SK-N-SH (cell line): ENCODE data around the gene C4orf54. TPM values are rescaled to one million over a fixed set of nuclear protein-coding genes. Genes with fewer than 3 reads are reported as not detected.

Source experiments
- CTCF ChIA-PET: fragments of 300-600, 350-600 bp; formaldehyde crosslinking; extraction: SDS; loops from one replicate; lab custom pipeline; 2021; lab: Yijun Ruan, JAX
- POLR2A ChIA-PET: fragments of 350-600 bp; sonication (Branson Sonifier 250); formaldehyde crosslinking; extraction: SDS; loops from one replicate; lab custom pipeline; 2020; ENCODE audit warnings: antibody characterized with exemption, inconsistent platforms; lab: Yijun Ruan, JAX
- DNase-seq: peaks from one replicate; pipeline ENCODE4 v3.0.0; 2012
- H2AFZ ChIP-seq: fragments of 200-600 bp; sonication (generic); 2 replicates; pipeline ENCODE4 v1.8.1; 2016; ENCODE audit warnings: antibody characterized with exemption, mild to moderate bottlenecking, low read depth
- H3F3A ChIP-seq: fragments of 200-600 bp; sonication (generic); replicated peaks from 2 replicates; pipeline ENCODE3; 2016; ENCODE audit warnings: antibody characterized with exemption, mild to moderate bottlenecking; ENCODE audit not compliant: insufficient read depth
- H3K27ac ChIP-seq, 2 experiments: fragments of 200-500 bp in 1 of 2; fragments of 200-600 bp in 1 of 2; sonication (Bioruptor generic) in 1 of 2; sonication (generic), shearing (Covaris generic) in 1 of 2; 2 replicates each; pipeline versions ENCODE4 v1.5.1 to v1.6.1; 2014 to 2016; ENCODE audit warnings: low read depth in 2 of 2, inconsistent platforms in 1 of 2, low read length in 1 of 2, mild to moderate bottlenecking in 1 of 2, mixed read lengths in 1 of 2
- H3K27me3 ChIP-seq: fragments of 200-600 bp; sonication (generic), shearing (Covaris generic); 2 replicates; pipeline ENCODE4 v1.6.1; 2016; ENCODE audit warnings: mixed run types; ENCODE audit not compliant: insufficient read depth
- H3K36me3 ChIP-seq, 2 experiments: fragments of 200-500 bp in 1 of 2; fragments of 200-600 bp in 1 of 2; sonication (Bioruptor generic) in 1 of 2; sonication (generic) in 1 of 2; replicated peaks in 1 of 2; 2 replicates each; pipeline versions ENCODE3 to v1.5.1; 2014 to 2016; ENCODE audit warnings: low read length in 1 of 2, mild to moderate bottlenecking in 1 of 2; ENCODE audit not compliant: insufficient read depth in 2 of 2, control insufficient read depth in 1 of 2
- H3K4me1 ChIP-seq, 2 experiments: fragments of 200-500 bp in 1 of 2; fragments of 200-600 bp in 1 of 2; sonication (Bioruptor generic) in 1 of 2; sonication (generic), shearing (Covaris generic) in 1 of 2; 2 replicates each; pipeline versions ENCODE4 v1.5.1 to v1.6.1; 2014 to 2016; ENCODE audit warnings: low read depth in 1 of 2, low read length in 1 of 2, mixed run types in 1 of 2; ENCODE audit not compliant: insufficient read depth in 2 of 2, control insufficient read depth in 1 of 2
- H3K4me2 ChIP-seq: fragments of 200-600 bp; sonication (generic), shearing (Covaris generic); 2 replicates; pipeline ENCODE4 v1.6.1; 2017; ENCODE audit warnings: mixed run types
- H3K4me3 ChIP-seq, 2 experiments: fragments of 200-500 bp in 1 of 2; fragments of 200-600 bp in 1 of 2; sonication (Bioruptor generic) in 1 of 2; sonication (generic), shearing (Covaris generic) in 1 of 2; 2 replicates each; pipeline versions ENCODE4 v1.5.1 to v1.8.1; 2014 to 2016; ENCODE audit warnings: low read depth in 2 of 2, inconsistent platforms in 1 of 2, low read length in 1 of 2, mild to moderate bottlenecking in 1 of 2, mixed read lengths in 1 of 2, moderate library complexity in 1 of 2
- H3K79me2 ChIP-seq: fragments of 200-600 bp; sonication (generic); 2 replicates; pipeline ENCODE4 v1.8.1; 2017; ENCODE audit warnings: mild to moderate bottlenecking; ENCODE audit not compliant: insufficient read depth
- H3K9ac ChIP-seq: fragments of 200-600 bp; sonication (generic); 2 replicates; pipeline ENCODE4 v1.6.1; 2017; ENCODE audit warnings: mixed run types
- H3K9me2 ChIP-seq: fragments of 200-600 bp; sonication (generic); 2 replicates; pipeline ENCODE4 v1.6.1; 2017; ENCODE audit warnings: mixed run types
- H3K9me3 ChIP-seq: fragments of 200-600 bp; sonication (generic); 2 replicates; pipeline ENCODE4 v1.6.1; 2017; ENCODE audit warnings: mixed run types, mild to moderate bottlenecking, moderate library complexity
- H4K20me1 ChIP-seq: fragments of 200-600 bp; sonication (generic); 2 replicates; pipeline ENCODE4 v1.6.1; 2017; ENCODE audit warnings: mild to moderate bottlenecking, mixed run types; ENCODE audit not compliant: insufficient read depth
- FOXM1 ChIP-seq: IDR thresholded peaks from 2 replicates; pipeline ENCODE4 v1.4.0; 2012; ENCODE audit warnings: low read depth, mild to moderate bottlenecking
- GABPA ChIP-seq: IDR thresholded peaks from 2 replicates; pipeline ENCODE4 v1.4.0; 2012; ENCODE audit warnings: low read depth, mild to moderate bottlenecking
- GATA2 ChIP-seq: sonication (generic); formaldehyde crosslinking; IDR thresholded peaks from 2 replicates; pipeline ENCODE4 v1.5.0; 2020; ENCODE audit warnings: mild to moderate bottlenecking, missing genetic modification reagents
- JUND ChIP-seq: IDR thresholded peaks from 2 replicates; pipeline ENCODE4 v1.4.0; 2012
- NRF1 ChIP-seq: IDR thresholded peaks from 2 replicates; pipeline ENCODE4 v1.6.1; 2012; ENCODE audit warnings: low read depth, mild to moderate bottlenecking, low read length
- POLR2AphosphoS5 ChIP-seq: IDR thresholded peaks from 2 replicates; pipeline ENCODE4 v1.6.1; 2012; ENCODE audit warnings: low read depth, low read length
- RAD21 ChIP-seq: IDR thresholded peaks from 2 replicates; pipeline ENCODE4 v1.6.1; 2012; ENCODE audit warnings: mild to moderate bottlenecking, low read length
- RCOR1 ChIP-seq: fragments of 150-350 bp; IDR thresholded peaks from 2 replicates; pipeline ENCODE4 v1.6.1; 2017; ENCODE audit warnings: antibody characterized with exemption, low read length
- REST ChIP-seq: IDR thresholded peaks from 2 replicates; pipeline ENCODE4 v1.6.1; 2012; ENCODE audit warnings: mild to moderate bottlenecking, low read depth, low read length, moderate library complexity
- RXRA ChIP-seq: IDR thresholded peaks from 2 replicates; pipeline ENCODE4 v1.4.0; 2012; ENCODE audit warnings: low read depth, mild to moderate bottlenecking, borderline replicate concordance
- SIN3A ChIP-seq: IDR thresholded peaks from 2 replicates; pipeline ENCODE4 v1.6.1; 2012; ENCODE audit warnings: low read depth, mild to moderate bottlenecking, low read length, moderate library complexity, borderline replicate concordance
- TAF1 ChIP-seq: IDR thresholded peaks from 2 replicates; pipeline ENCODE4 v1.6.1; 2012; ENCODE audit warnings: low read depth, mild to moderate bottlenecking, low read length, moderate library complexity, borderline replicate concordance
- TEAD4 ChIP-seq: IDR thresholded peaks from 2 replicates; pipeline ENCODE4 v1.4.0; 2012; ENCODE audit warnings: mild to moderate bottlenecking, borderline replicate concordance; ENCODE audit not compliant: insufficient read depth
- YY1 ChIP-seq: IDR thresholded peaks from 2 replicates; pipeline ENCODE4 v1.4.0; 2012; ENCODE audit warnings: low read depth, mild to moderate bottlenecking
- whole genome bisulfite sequencing: methylation state at CpG from one replicate; pipeline ENCODE4 v1.1.6; 2017; ENCODE audit warnings: low lambda C conversion rate; 5-methylcytosine and 5-hydroxymethylcytosine counted together
- polyA plus RNA-seq, 3 experiments: library from polyadenylated mRNA; depleted of rRNA; stranded (reverse); fragments of >200 nt; gene quantifications; 2 replicates each; pipeline ENCODE4 v1.2.3, GENCODE V29; 2012
- TF ChIP-seq, protein P1 (sequence below): IDR thresholded peaks from 2 replicates; pipeline ENCODE4 v1.4.0; 2012; ENCODE audit warnings: low read depth, borderline replicate concordance

The C4orf54 gene
- polyA plus RNA-seq, 1 of the 3 experiments (the other 2 are of a cell fraction): not detected

DNA sequence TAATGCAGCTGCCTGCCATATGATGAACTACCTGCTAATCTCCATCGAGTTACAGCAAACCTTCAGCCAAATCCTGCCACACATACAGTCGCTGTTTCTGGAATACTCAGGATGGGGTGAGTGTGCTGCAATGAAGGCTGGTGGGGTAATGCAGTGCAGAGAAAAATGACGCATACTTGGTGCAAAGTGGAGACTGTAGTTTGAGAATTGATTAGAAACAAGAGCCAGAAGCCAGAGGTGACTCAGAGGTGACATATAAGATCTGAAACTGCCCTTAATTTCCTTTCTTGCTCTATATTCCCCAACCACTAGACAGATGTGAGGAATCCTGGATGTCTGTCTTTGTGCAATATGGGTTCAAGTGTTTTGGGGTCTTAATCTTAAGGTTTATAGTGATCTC lies 22.0 kb downstream of the C4orf54 start:
- Histone ChIP-seq H2AFZ (no peak overlapping the region), H3K4me1 (no peaks in the 10 kb centered on the region), H3K9me2 (no peaks in the 10 kb centered on the region), H3K36me3 (no peaks in the 10 kb centered on the region), H3K79me2 (no peaks in the 10 kb centered on the region), H3K4me3 (no peak overlapping the region), H3K27ac (no peak overlapping the region), H3K9ac (no peak overlapping the region), H4K20me1 (no peaks in the 10 kb centered on the region), H3K9me3 (no peaks in the 10 kb centered on the region), H3F3A (no peaks in the 10 kb centered on the region), H3K4me2 (no peak overlapping the region), H3K27me3 (no peaks in the 10 kb centered on the region)
- POLR2A ChIA-PET: no interaction called here
- CTCF ChIA-PET: no interaction called here
- no peak for TF ChIP-seq SIN3A
- no peak for TF ChIP-seq NRF1
- 44% methylated on average over 3 of the region's 3 CpGs for WGBS
- DNase-seq: no peak

DNA sequence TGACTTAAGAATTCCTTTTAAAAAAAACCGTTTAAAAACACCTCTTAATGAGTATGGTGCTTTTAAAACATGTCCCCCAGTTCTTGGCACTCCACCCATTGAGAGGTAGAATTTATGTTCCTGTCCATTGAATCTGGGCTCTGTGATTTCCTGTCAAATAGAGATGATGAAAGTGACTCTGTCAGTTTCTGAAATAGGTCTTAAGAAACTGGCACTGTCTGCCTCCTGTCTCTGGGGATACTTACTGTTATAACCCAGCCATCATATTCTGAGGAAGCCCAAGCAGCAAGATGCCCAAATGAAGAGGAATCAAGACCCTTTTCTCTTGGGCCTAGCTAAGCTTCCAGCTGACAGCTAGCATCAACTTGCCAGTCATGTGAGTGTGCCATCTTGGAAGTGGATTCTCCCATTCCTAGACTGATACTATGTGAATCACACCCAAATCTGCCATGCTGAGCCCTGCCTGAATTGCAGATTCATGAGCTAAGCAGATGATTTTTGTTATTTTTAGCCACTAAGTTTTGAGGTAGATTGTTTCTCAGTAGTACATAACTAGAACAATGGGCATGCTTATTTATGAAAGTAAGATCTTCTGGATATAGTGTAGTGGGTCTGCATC lies 22.8 kb downstream of the C4orf54 start:
- WGBS: 5% methylated on average over 1 of the region's 1 CpG
- POLR2A ChIA-PET: no interaction called here

DNA sequence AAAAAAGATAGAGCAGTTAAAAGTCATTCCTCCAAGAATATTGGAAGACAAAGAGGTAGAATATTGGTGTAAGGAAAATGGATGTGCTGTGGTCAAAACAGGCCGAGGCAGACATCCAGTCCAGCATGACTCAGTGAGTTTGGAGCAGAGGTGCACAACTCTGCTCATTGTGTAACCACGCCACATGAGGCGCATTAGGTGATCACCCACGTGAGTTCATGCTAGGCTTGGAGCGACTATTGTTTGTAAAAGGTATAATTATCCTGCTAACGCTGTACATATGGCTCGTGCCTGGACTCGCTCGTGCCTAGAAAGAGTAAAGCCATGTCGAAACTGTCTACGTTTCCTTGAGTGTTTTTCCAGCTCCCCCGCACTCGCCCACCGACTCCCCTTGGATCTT lies 23.9 kb downstream of the C4orf54 start:
- H2AFZ ChIP-seq: no peak overlapping the region
- no peak overlapping the region for H3K4me2 ChIP-seq
- no peak overlapping the region for H3K27ac ChIP-seq
- no peaks in the 10 kb centered on the region for H3K27me3 ChIP-seq
- H3F3A ChIP-seq: no peaks in the 10 kb centered on the region
- no peak overlapping the region for H3K4me3 ChIP-seq
- no peaks in the 10 kb centered on the region for H3K9me2 ChIP-seq
- no peaks in the 10 kb centered on the region for H3K79me2 ChIP-seq
- no peaks in the 10 kb centered on the region for H3K9me3 ChIP-seq
- ChIA-PET CTCF (no interaction called here), POLR2A (no interaction called here)
- H3K36me3 ChIP-seq: no peaks in the 10 kb centered on the region
- H3K4me1 ChIP-seq: no peaks in the 10 kb centered on the region
- no peaks in the 10 kb centered on the region for H4K20me1 ChIP-seq
- DNase-seq: no peak
- WGBS: 70% methylated on average over 14 of the region's 14 CpGs
- no peak overlapping the region for H3K9ac ChIP-seq
- TF ChIP-seq REST (no peak), RCOR1 (no peak), POLR2AphosphoS5 (no peak), YY1 (no peak), GATA2 (CRISPR knock-in tag) (no peak), TEAD4 (no peak)
- TF ChIP-seq, protein P1, sequence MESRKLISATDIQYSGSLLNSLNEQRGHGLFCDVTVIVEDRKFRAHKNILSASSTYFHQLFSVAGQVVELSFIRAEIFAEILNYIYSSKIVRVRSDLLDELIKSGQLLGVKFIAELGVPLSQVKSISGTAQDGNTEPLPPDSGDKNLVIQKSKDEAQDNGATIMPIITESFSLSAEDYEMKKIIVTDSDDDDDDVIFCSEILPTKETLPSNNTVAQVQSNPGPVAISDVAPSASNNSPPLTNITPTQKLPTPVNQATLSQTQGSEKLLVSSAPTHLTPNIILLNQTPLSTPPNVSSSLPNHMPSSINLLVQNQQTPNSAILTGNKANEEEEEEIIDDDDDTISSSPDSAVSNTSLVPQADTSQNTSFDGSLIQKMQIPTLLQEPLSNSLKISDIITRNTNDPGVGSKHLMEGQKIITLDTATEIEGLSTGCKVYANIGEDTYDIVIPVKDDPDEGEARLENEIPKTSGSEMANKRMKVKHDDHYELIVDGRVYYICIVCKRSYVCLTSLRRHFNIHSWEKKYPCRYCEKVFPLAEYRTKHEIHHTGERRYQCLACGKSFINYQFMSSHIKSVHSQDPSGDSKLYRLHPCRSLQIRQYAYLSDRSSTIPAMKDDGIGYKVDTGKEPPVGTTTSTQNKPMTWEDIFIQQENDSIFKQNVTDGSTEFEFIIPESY: no peak

More for the DNA sequence above, 22.8 kb downstream of the C4orf54 start:
- Histone ChIP-seq H3K9ac (no peak overlapping the region), H3K9me3 (no peaks in the 10 kb centered on the region), H2AFZ (no peak overlapping the region), H3K9me2 (no peaks in the 10 kb centered on the region), H3K4me2 (no peak overlapping the region), H3F3A (no peaks in the 10 kb centered on the region), H3K27ac (no peak overlapping the region), H3K27me3 (no peaks in the 10 kb centered on the region), H3K4me3 (no peak overlapping the region), H3K4me1 (no peaks in the 10 kb centered on the region), H3K36me3 (no peaks in the 10 kb centered on the region), H4K20me1 (no peaks in the 10 kb centered on the region), H3K79me2 (no peaks in the 10 kb centered on the region)
- DNase-seq: no peak
- CTCF ChIA-PET: no interaction called here
- TF ChIP-seq POLR2AphosphoS5 (no peak), RXRA (no peak), GATA2 (CRISPR knock-in tag) (no peak), FOXM1 (no peak), NRF1 (no peak), JUND (no peak), TAF1 (no peak), GABPA (no peak), RAD21 (no peak)
- TF ChIP-seq, protein P1: no peak
